B cell (primary cell): Measurements from ENCODE around the gene NREP. TPM values are rescaled to one million over a fixed set of nuclear protein-coding genes. Genes with fewer than 3 reads are reported as not detected.

ENCODE experiments used
- ATAC-seq: fragments of 200-7000 bp; cut with Tn5 transposase; one replicate; pipeline ENCODE4 v1.10.0; 2021; ENCODE audit warnings: low read depth, mild to moderate bottlenecking, moderate number of reproducible peaks, moderate library complexity
- CTCF ChIA-PET: fragments of 350-600 bp; sonication (Branson Sonifier 250); formaldehyde crosslinking; loops from one replicate; lab custom pipeline; 2021; ENCODE audit warnings: antibody characterized with exemption, inconsistent platforms; lab: Charles Lee
- POLR2A ChIA-PET: fragments of 350-600 bp; sonication (Branson Sonifier 250); formaldehyde crosslinking; loops from one replicate; lab custom pipeline; 2021; ENCODE audit warnings: antibody characterized with exemption; lab: Charles Lee
- DNase-seq: peaks from one replicate; pipeline ENCODE4 v3.0.0; 2013
- H2AFZ ChIP-seq: 2 replicates; pipeline ENCODE4 v1.6.1; 2012; ENCODE audit warnings: mild to moderate bottlenecking, low read depth, low read length; ENCODE audit not compliant: insufficient read depth, poor library complexity, severe bottlenecking
- H3K27ac ChIP-seq, 2 donors: 1 replicate in 1 of 2; 2 replicates in 1 of 2; pipeline ENCODE4 v1.5.1; 2012 to 2013; ENCODE audit warnings: low read length in 2 of 2, mild to moderate bottlenecking in 2 of 2, moderate library complexity in 1 of 2
- H3K27me3 ChIP-seq, 4 experiments: fragments of 200-600 bp in 1 of 4; sonication (generic) in 1 of 4; replicated peaks in 1 of 4; 1 replicate in 2 of 4; 2 replicates in 2 of 4; pipeline versions ENCODE4 v1.6.1 to v1.7.0; 2013 to 2016; ENCODE audit warnings: low read length in 3 of 4, mild to moderate bottlenecking in 2 of 4, mixed read lengths in 1 of 4, moderate library complexity in 1 of 4; ENCODE audit not compliant: insufficient read depth in 4 of 4, control insufficient read depth in 3 of 4; ENCODE audit errors: control extremely low read depth in 1 of 4
- H3K36me3 ChIP-seq, 2 experiments: replicated peaks in 1 of 2; 1 replicate in 1 of 2; 2 replicates in 1 of 2; pipeline versions ENCODE4 v1.6.1 to v1.7.1; 2013; ENCODE audit warnings: low read length in 1 of 2; ENCODE audit not compliant: insufficient read depth in 2 of 2, control insufficient read depth in 1 of 2; ENCODE audit errors: control extremely low read depth in 1 of 2, extremely low read depth in 1 of 2
- H3K4me1 ChIP-seq, 2 donors: fragments of 200-600 bp in 1 of 2; sonication (generic) in 1 of 2; 1 replicate in 1 of 2; 2 replicates in 1 of 2; pipeline versions ENCODE4 v1.5.1 to v1.6.1; 2013 to 2017; ENCODE audit warnings: low read length in 2 of 2; ENCODE audit not compliant: control insufficient read depth in 2 of 2, insufficient read depth in 2 of 2
- H3K4me2 ChIP-seq: replicated peaks from 2 replicates; pipeline ENCODE3; 2012; ENCODE audit warnings: mild to moderate bottlenecking, low read depth, low read length; ENCODE audit not compliant: poor library complexity, severe bottlenecking
- H3K4me3 ChIP-seq, 5 experiments: fragments of 200-600 bp in 1 of 5; sonication (generic) in 1 of 5; 1 replicate in 3 of 5; 2 replicates in 2 of 5; pipeline versions ENCODE4 v1.5.1 to v1.7.0; 2011 to 2016; ENCODE audit warnings: low read length in 4 of 5, mild to moderate bottlenecking in 4 of 5, low read depth in 2 of 5, control low read depth in 1 of 5, moderate library complexity in 1 of 5; ENCODE audit not compliant: insufficient read depth in 1 of 5; ENCODE audit errors: control extremely low read depth in 1 of 5, extremely low read depth in 1 of 5
- H3K79me2 ChIP-seq: fragments of 200-600 bp; sonication (generic); one replicate; pipeline ENCODE4 v1.6.0; 2016; ENCODE audit warnings: low read length; ENCODE audit not compliant: control insufficient read depth, insufficient read depth
- H3K9ac ChIP-seq: fragments of 200-600 bp; sonication (generic); 2 replicates; pipeline ENCODE4 v1.6.1; 2017; ENCODE audit warnings: mild to moderate bottlenecking, low read length, moderate library complexity
- H3K9me3 ChIP-seq, 3 donors: one replicate each; pipeline versions ENCODE4 v1.6.1 to v1.7.1; 2013; ENCODE audit warnings: low read length in 2 of 3; ENCODE audit not compliant: control insufficient read depth in 2 of 3, insufficient read depth in 1 of 3; ENCODE audit errors: control extremely low read depth in 1 of 3
- H4K20me1 ChIP-seq: 2 replicates; pipeline ENCODE4 v1.6.0; 2012; ENCODE audit warnings: mild to moderate bottlenecking, low read length; ENCODE audit not compliant: insufficient read depth, control insufficient read depth, poor library complexity, severe bottlenecking
- H3K27ac Mint-ChIP-seq: one replicate; pipeline ENCODE4 v1.8.0; 2021; ENCODE audit warnings: mixed read lengths
- H3K27me3 Mint-ChIP-seq: one replicate; pipeline ENCODE4 v1.8.0; 2021; ENCODE audit warnings: mixed read lengths
- H3K4me1 Mint-ChIP-seq: one replicate; pipeline ENCODE4 v1.8.0; 2021; ENCODE audit warnings: mixed read lengths
- H3K4me3 Mint-ChIP-seq: one replicate; pipeline ENCODE4 v1.8.0; 2021; ENCODE audit warnings: mixed read lengths
- H3K9me3 Mint-ChIP-seq: one replicate; pipeline ENCODE4 v1.8.0; 2022; ENCODE audit warnings: mixed read lengths; ENCODE audit not compliant: insufficient read depth
- EZH2 ChIP-seq: IDR thresholded peaks from 2 replicates; pipeline ENCODE4 v1.6.1; 2012; ENCODE audit warnings: borderline replicate concordance, low read depth, mild to moderate bottlenecking, moderate library complexity, low read length; ENCODE audit not compliant: insufficient read depth, poor library complexity, severe bottlenecking
- WGBS: methylation state at CpG from one replicate; pipeline ENCODE4 v1.1.5; 2013; ENCODE audit warnings: missing lambda C conversion rate; ENCODE audit not compliant: insufficient coverage; 5-methylcytosine and 5-hydroxymethylcytosine counted together
- intact Hi-C: fragments of 100-400 bp; cut with micrococcal nuclease; formaldehyde crosslinking; loops from one replicate; pipeline ENCODE4 v1.10.0; 2022
- polyA plus RNA-seq: library from polyadenylated mRNA; depleted of rRNA; stranded (reverse); fragments of >200 nt; gene quantifications from 2 replicates; pipeline ENCODE4 v1.2.3, GENCODE V29; 2012
- total RNA-seq, 2 donors: library from RNA; stranded (reverse); fragments of 120-200 nt in 1 of 2; gene quantifications; 1 replicate in 1 of 2; 2 replicates in 1 of 2; pipeline versions ENCODE4 v1.2.3 to v1.2.4, GENCODE V29; 2013 to 2022
- TF ChIP-seq, protein P1 (sequence below): fragments of 200-600 bp; IDR thresholded peaks from one replicate; pipeline ENCODE4 v1.8.0; 2022; ENCODE audit warnings: antibody characterized with exemption, mild to moderate bottlenecking

Gene NREP
- total and polyA plus RNA-seq, 2 donors (not counting 1 experiment from before 2014, with no cell fraction given): 6.7 to 17.0 TPM

DNA sequence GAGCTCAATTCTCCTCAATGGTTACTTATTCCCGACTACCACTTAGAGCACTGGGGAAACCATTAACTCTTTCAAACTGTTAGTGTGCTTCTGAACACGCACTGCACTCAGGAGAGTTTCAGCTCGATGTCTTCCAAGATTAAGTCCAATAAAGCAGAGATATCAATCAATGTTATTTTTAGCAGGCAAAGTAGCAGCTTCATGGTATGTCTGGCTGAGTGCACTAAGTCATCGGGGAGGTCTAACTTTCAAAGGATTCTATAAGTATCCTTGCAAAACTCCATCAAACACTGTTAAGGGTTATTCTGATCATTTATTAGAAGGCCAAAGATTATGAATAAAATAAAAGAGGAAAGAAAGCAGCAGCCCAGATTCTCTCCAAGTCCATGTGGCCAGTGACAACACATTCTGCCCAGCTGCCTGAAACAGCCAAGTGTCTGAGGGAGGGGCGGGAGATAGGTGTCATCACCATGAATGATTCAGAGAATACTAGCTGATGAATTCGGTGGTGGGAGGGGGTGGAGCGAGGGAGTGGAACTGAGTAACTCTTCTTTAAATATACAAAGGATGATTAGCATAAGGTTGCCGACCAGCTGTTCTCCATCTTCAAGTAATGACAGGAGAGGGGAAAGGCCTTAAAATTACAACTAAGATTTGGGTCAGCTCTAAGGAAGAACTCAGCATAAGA is 21.3 kb downstream of the NREP start:
- no peaks in the 10 kb centered on the region for H3K27me3 ChIP-seq
- no peak for DNase-seq
- H3K9ac ChIP-seq: no peak overlapping the region
- H3K4me3 ChIP-seq: no peak overlapping the region
- H3K9me3 Mint-ChIP-seq: no peaks in the 10 kb centered on the region
- no peaks in the 10 kb centered on the region for H3K27me3 Mint-ChIP-seq
- no peaks in the 10 kb centered on the region for H3K4me1 ChIP-seq
- no peak overlapping the region for H2AFZ ChIP-seq
- H3K27ac ChIP-seq: no peak overlapping the region
- TF ChIP-seq EZH2: no peak
- intact Hi-C loops: no loop called here
- no peaks in the 10 kb centered on the region for H3K79me2 ChIP-seq
- H3K4me1 Mint-ChIP-seq: peaks cover 5% of the 10 kb centered on the region
- WGBS: 100% methylated on average over 2 of the region's 8 CpGs
- H3K4me3 Mint-ChIP-seq: no peak overlapping the region
- ChIA-PET CTCF (interaction anchor here (0.5 kb wide), 1 partner anchor 111 kb away, joined by 3 read pairs; no protein-coding TSS in a partner anchor), POLR2A (no interaction called here)
- H3K9me3 ChIP-seq: no peaks in the 10 kb centered on the region
- no peaks in the 10 kb centered on the region for H3K36me3 ChIP-seq
- H3K4me2 ChIP-seq: no peak overlapping the region
- no peak for ATAC-seq
- no peaks in the 10 kb centered on the region for H4K20me1 ChIP-seq
- no peak overlapping the region for H3K27ac Mint-ChIP-seq

DNA sequence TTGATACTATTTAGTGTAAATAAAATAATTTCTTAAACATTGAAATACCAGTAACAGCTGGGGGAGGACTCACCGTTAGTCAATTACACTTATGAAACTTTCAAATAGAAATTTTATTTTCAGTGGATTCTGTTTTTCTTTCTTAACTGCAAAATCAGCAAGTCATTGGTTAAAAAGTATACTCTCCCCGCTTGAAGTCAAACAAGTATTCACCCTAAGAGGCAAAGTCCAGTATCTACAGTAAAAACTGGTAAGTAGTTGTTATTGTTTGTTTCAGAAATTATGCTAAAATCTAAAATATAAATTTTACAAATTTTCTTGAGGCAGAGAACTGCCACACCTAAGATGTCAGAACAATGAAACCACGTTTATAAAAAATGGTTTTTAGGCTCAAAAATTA is 22.4 kb downstream of the NREP start:
- DNase-seq (no peak), ATAC-seq (no peak)
- no peak overlapping the region for H3K4me3 Mint-ChIP-seq
- Histone ChIP-seq H3K9ac (no peak overlapping the region), H3K27me3 (no peaks in the 10 kb centered on the region), H2AFZ (no peak overlapping the region), H3K9me3 (no peaks in the 10 kb centered on the region), H3K27ac (no peak overlapping the region), H3K79me2 (no peaks in the 10 kb centered on the region), H3K4me3 (no peak overlapping the region), H3K36me3 (no peaks in the 10 kb centered on the region), H3K4me1 (no peaks in the 10 kb centered on the region), H4K20me1 (no peaks in the 10 kb centered on the region), H3K4me2 (no peak overlapping the region)
- no peaks in the 10 kb centered on the region for H3K9me3 Mint-ChIP-seq
- intact Hi-C loops: no loop called here
- H3K27ac Mint-ChIP-seq: no peak overlapping the region
- no peaks in the 10 kb centered on the region for H3K27me3 Mint-ChIP-seq
- peaks cover 5% of the 10 kb centered on the region for H3K4me1 Mint-ChIP-seq
- POLR2A ChIA-PET: no interaction called here
- TF ChIP-seq, protein P1, sequence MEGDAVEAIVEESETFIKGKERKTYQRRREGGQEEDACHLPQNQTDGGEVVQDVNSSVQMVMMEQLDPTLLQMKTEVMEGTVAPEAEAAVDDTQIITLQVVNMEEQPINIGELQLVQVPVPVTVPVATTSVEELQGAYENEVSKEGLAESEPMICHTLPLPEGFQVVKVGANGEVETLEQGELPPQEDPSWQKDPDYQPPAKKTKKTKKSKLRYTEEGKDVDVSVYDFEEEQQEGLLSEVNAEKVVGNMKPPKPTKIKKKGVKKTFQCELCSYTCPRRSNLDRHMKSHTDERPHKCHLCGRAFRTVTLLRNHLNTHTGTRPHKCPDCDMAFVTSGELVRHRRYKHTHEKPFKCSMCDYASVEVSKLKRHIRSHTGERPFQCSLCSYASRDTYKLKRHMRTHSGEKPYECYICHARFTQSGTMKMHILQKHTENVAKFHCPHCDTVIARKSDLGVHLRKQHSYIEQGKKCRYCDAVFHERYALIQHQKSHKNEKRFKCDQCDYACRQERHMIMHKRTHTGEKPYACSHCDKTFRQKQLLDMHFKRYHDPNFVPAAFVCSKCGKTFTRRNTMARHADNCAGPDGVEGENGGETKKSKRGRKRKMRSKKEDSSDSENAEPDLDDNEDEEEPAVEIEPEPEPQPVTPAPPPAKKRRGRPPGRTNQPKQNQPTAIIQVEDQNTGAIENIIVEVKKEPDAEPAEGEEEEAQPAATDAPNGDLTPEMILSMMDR: no peak
- no peak for TF ChIP-seq EZH2
- CTCF ChIA-PET: no interaction called here
- no CpG with 5 or more reads among the region's 3 CpGs for WGBS
